ENCODE results near the gene KAZN. TPM values are rescaled to one million over a fixed set of nuclear protein-coding genes. Genes with fewer than 3 reads are reported as not detected.

KAZN gene
- total and polyA plus RNA-seq, 2 of the 8 experiments (the other 6 are each of a cell fraction or from before 2014, with no cell fraction given): 3.7 to 11.8 TPM

DNA sequence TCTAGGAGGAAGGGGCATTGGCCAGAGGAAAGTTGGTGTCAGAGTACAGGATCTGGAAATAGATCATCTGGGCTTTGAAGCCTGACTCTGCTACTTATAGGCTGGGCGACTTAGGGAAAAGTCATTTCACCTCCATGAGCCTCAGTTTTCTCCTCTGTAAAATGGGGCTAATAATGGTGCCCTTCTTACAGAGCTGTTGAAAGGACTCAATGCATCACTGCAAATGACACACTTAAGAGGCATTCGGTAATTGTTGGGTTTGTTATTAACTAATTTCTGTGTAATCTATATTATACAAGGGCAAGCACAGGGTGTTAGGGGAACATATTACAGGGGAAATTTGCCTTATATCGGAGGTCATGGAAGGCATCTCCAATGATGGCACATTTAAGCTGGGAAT is 96.1 kb downstream of the KAZN start:
- 81% methylated on average over 3 of the region's 3 CpGs; no CpG with 5 or more reads in 1 of the 2 experiments for WGBS, 2 experiments (ENCODE audit: extremely low coverage in 1 of 2, insufficient coverage in 1 of 2, insufficient read length in 1 of 2, insufficient replicate concordance in 2 of 2, low coverage in 1 of 2, low lambda C conversion rate in 2 of 2, missing lambda C conversion rate in 1 of 2)
- Histone ChIP-seq H2BK120ac (replicated peaks; ENCODE audit: low read depth, low read length) (no peak overlapping the region), H3K4ac (replicated peaks; ENCODE audit: insufficient read length, low read depth, low read length) (no peak overlapping the region), H4K8ac (ENCODE audit: extremely low read depth, insufficient read depth, low read length) (no peak overlapping the region), H3K9ac (replicated peaks in 1 of 4; ENCODE audit: extremely low read depth in 1 of 4, low read depth in 3 of 4, low read length in 3 of 4) (no peak overlapping the region), H2BK5ac (ENCODE audit: low read depth, low read length) (no peak overlapping the region), H2BK20ac (ENCODE audit: low read length) (no peak overlapping the region), H4K5ac (ENCODE audit: insufficient read length, low read depth, low read length) (no peak overlapping the region), H3K79me1 (ENCODE audit: low read depth, low read length) (peaks cover 4% of the 10 kb centered on the region; the same call in 1 of the 2 replicates), H3K4me1 (replicated peaks in 1 of 4; ENCODE audit: control insufficient read depth in 3 of 4, insufficient read depth in 4 of 4, low read length in 3 of 4) (no peaks in the 10 kb centered on the region; a peak in 1 of 7 replicates), H3K14ac (ENCODE audit: insufficient read length) (no peak overlapping the region), H4K20me1 (replicated peaks in 1 of 2; ENCODE audit: control insufficient read depth in 1 of 2, insufficient read depth in 2 of 2, low read length in 2 of 2) (no peaks in the 10 kb centered on the region), H3K23me2 (ENCODE audit: low read depth, low read length) (no peaks in the 10 kb centered on the region), H2BK12ac (ENCODE audit: low read depth, low read length) (no peak overlapping the region), H3K4me3 (ENCODE audit: extremely low read depth in 1 of 4, insufficient read depth in 2 of 4, low read depth in 3 of 4, low read length in 4 of 4) (no peak overlapping the region), H3K27me3 (replicated peaks in 1 of 4; ENCODE audit: control insufficient read depth in 3 of 4, extremely low read depth in 1 of 4, insufficient read depth in 3 of 4, low read length in 3 of 4) (no peaks in the 10 kb centered on the region), H3K79me2 (ENCODE audit: control insufficient read depth in 1 of 2, insufficient read depth in 2 of 2, low read length in 2 of 2) (no peaks in the 10 kb centered on the region), H3K4me2 (ENCODE audit: insufficient read depth in 1 of 2, low read depth in 2 of 2, low read length in 2 of 2) (no peak overlapping the region), H2BK15ac (ENCODE audit: low read length) (no peak overlapping the region), H2AFZ (ENCODE audit: low read length) (no peak overlapping the region), H3K9me3 (ENCODE audit: insufficient read depth in 2 of 2, low read depth in 1 of 2, low read length in 1 of 2) (no peaks in the 10 kb centered on the region), H3K23ac (ENCODE audit: insufficient read length) (no peak overlapping the region), H3K27ac (ENCODE audit: low read depth, low read length) (no peak overlapping the region), H3K56ac (replicated peaks; ENCODE audit: insufficient read length, low read depth, low read length) (no peak overlapping the region), H4K91ac (replicated peaks; ENCODE audit: insufficient read length, low read length) (no peak overlapping the region), H2AK5ac (ENCODE audit: low read depth, low read length) (no peak overlapping the region), H3K18ac (ENCODE audit: extremely low read depth, low read length) (no peak overlapping the region), H3K36me3 (ENCODE audit: control insufficient read depth in 2 of 4, insufficient read depth in 4 of 4, low read length in 3 of 4) (no peaks in the 10 kb centered on the region)
- FAIRE-seq: no peak
- no peak for DNase-seq (ENCODE audit: low read depth in 1 of 2, low spot score in 2 of 2)
- ChIA-PET POLR2A (ENCODE audit: partially characterized antibody) (no interaction called here), CTCF (ENCODE audit: partially characterized antibody) (interaction anchor here (1.0 to 1.5 kb wide), 3 partner anchors 8 to 93 kb away, joined by 3 to 4 read pairs (median 3); no protein-coding TSS in a partner anchor)
- TF ChIP-seq SUZ12 (IDR thresholded peaks at IDR 0.05; ENCODE audit: low read length) (no peak), RFX5 (IDR thresholded peaks at IDR 0.05; ENCODE audit: borderline replicate concordance, low read depth, low read length) (no peak), ZNF274 (IDR thresholded peaks at IDR 0.05; ENCODE audit: borderline replicate concordance, extremely low read depth, low read length) (no peak)
